Activated T-cell treated with anti-CD3 and anti-CD28 coated beads, Interleukin-2, amount 50 U/mL, for 24 hours (primary cell): ENCODE results near the gene NLGN4Y.

Source experiments
- DNase-seq: peaks from one replicate; pipeline ENCODE4 v3.0.0-alpha.2; 2020
- H3K27ac Mint-ChIP-seq: 2 replicates; pipeline ENCODE4 v1.8.0; 2020; ENCODE audit warnings: mild to moderate bottlenecking, mixed read lengths
- H3K27me3 Mint-ChIP-seq: 2 replicates; pipeline ENCODE4 v1.8.0; 2020; ENCODE audit warnings: mixed read lengths
- H3K36me3 Mint-ChIP-seq: 2 replicates; pipeline ENCODE4 v1.8.0; 2020; ENCODE audit warnings: low read depth, mixed read lengths
- H3K4me1 Mint-ChIP-seq: 2 replicates; pipeline ENCODE4 v1.8.0; 2020; ENCODE audit warnings: low read depth, mixed read lengths
- H3K4me3 Mint-ChIP-seq: 2 replicates; pipeline ENCODE4 v1.8.0; 2020; ENCODE audit warnings: mild to moderate bottlenecking, moderate library complexity, mixed read lengths
- H3K9me3 Mint-ChIP-seq: 2 replicates; pipeline ENCODE4 v1.8.0; 2020; ENCODE audit warnings: mixed read lengths

Gene NLGN4Y

DNA sequence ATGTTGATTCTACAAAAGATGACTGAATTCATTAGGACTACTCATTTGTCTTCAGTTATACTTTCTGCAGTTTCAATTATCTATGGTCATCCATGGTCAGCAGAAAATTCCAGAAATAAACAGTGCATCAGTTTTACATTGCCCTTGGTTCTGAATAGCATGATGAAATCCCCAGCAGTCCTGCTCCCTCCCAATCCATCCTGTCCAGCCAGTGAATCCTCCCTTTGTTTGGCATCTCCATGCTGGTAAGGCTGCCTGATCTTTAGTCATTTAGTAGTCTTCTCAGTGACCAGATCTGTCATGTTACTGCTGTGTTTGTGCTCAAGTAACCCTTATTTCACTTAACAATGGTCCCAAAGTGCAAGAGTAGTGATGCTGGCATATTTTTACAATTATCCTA lies 239.3 kb downstream of the NLGN4Y start:
- no peak for DNase-seq
- Mint-ChIP-seq H3K36me3 (no peaks in the 10 kb centered on the region), H3K27me3 (no peaks in the 10 kb centered on the region), H3K27ac (no peak overlapping the region), H3K4me3 (no peak overlapping the region), H3K4me1 (no peaks in the 10 kb centered on the region), H3K9me3 (no peaks in the 10 kb centered on the region)

DNA sequence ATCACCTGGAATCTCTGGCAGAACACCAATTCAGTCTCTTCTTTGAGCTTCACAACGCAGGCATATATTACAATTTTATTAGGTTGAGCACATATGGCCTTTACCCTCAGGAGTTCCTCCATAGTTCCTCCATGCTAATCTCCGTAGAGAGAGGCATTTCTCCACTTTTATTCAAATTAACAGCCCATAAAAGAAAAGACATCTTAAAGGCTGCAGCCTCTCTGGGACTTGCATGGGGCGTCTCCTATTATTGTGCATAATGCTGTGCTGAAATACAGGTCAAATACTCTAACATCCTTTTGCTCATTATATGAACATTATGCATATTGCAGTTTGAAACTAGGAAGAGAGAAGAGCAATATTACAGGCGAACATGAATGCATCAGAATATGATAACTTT lies 253.9 kb downstream of the NLGN4Y start:
- H3K4me3 Mint-ChIP-seq: no peak overlapping the region
- no peaks in the 10 kb centered on the region for H3K9me3 Mint-ChIP-seq
- H3K36me3 Mint-ChIP-seq: no peaks in the 10 kb centered on the region
- no peak for DNase-seq
- H3K27ac Mint-ChIP-seq: no peak overlapping the region
- H3K4me1 Mint-ChIP-seq: no peaks in the 10 kb centered on the region
- H3K27me3 Mint-ChIP-seq: no peaks in the 10 kb centered on the region

DNA sequence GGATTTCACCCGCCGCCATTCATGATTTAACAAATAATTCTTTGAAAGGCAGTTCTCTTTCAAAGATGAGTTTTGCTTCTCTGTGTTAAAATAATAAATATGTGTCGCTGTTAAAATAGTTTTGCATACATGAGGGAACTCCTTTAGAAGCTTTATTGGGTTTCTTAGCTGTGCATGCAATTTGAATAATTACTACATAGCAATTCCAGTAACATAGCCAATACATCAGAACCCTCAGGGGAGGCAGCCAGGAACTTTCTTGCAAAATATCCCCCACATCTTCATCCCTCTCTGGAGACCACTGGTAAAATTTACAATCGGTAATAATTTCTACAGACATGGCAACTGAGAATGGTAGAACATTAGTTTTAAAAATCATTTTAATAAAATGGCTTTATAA lies 268.8 kb downstream of the NLGN4Y start:
- no peaks in the 10 kb centered on the region for H3K9me3 Mint-ChIP-seq
- no peak overlapping the region for H3K4me3 Mint-ChIP-seq
- H3K36me3 Mint-ChIP-seq: no peaks in the 10 kb centered on the region
- no peaks in the 10 kb centered on the region for H3K4me1 Mint-ChIP-seq
- H3K27me3 Mint-ChIP-seq: no peaks in the 10 kb centered on the region
- H3K27ac Mint-ChIP-seq: no peak overlapping the region
- DNase-seq: no peak

- no peak overlapping the region for H3K27ac Mint-ChIP-seq
- no peaks in the 10 kb centered on the region for H3K27me3 Mint-ChIP-seq
- no peaks in the 10 kb centered on the region for H3K4me1 Mint-ChIP-seq
- no peak for DNase-seq
- no peaks in the 10 kb centered on the region for H3K36me3 Mint-ChIP-seq
- no peak overlapping the region for H3K4me3 Mint-ChIP-seq
- H3K9me3 Mint-ChIP-seq: no peaks in the 10 kb centered on the region
Measured at GRCh38 chrY:14793674-14794073, 269.3 kb downstream of the NLGN4Y start.

DNA sequence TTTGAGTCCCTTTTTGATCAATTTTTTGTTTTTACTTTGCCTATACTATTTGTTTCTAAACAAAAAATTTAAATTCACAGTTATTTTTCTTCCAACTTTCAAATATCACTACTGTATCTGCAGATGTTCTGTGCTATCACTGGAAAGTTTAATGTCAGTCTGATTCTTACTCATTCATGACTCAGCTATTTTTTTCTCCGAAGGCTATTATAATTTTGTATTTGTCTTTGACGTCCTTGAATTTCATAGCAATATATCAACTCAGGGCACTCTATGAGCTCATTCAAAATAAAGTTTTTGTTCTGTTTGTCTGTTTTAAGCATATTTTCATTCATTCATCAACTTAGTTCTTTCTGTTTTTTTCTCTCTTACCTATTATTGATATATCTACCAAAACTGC lies 273.7 kb downstream of the NLGN4Y start:
- no peak overlapping the region for H3K4me3 Mint-ChIP-seq
- no peak overlapping the region for H3K27ac Mint-ChIP-seq
- no peaks in the 10 kb centered on the region for H3K4me1 Mint-ChIP-seq

DNA sequence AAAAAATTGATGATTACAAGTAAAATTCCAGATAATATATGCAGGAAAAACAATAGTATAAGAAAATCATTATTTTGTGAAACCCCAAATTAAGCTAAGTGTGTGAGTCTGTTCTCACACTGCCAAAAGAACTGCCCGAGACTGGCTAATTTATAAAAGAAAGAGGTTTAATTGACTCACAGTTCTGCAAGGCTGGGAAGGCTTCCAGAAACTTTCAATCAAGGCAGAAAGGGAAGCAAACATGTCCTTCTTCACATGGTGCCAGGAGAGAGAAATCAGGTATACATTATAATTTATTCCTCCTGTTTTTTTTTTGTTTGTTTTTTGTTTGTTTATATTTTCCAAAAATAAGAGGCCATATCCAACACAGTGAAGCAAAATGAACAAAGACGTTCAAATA lies 276.8 kb downstream of the NLGN4Y start:
- H3K36me3 Mint-ChIP-seq: no peaks in the 10 kb centered on the region
- no peaks in the 10 kb centered on the region for H3K9me3 Mint-ChIP-seq
- DNase-seq: no peak
- no peaks in the 10 kb centered on the region for H3K4me1 Mint-ChIP-seq
- no peaks in the 10 kb centered on the region for H3K27me3 Mint-ChIP-seq
- no peak overlapping the region for H3K27ac Mint-ChIP-seq
- no peak overlapping the region for H3K4me3 Mint-ChIP-seq

More for the DNA sequence above, 273.7 kb downstream of the NLGN4Y start:
- no peak for DNase-seq
- H3K9me3 Mint-ChIP-seq: no peaks in the 10 kb centered on the region
- H3K27me3 Mint-ChIP-seq: no peaks in the 10 kb centered on the region
- H3K36me3 Mint-ChIP-seq: no peaks in the 10 kb centered on the region

GRCh38 chrY:14802125-14802524 lies 277.8 kb downstream of the NLGN4Y start:
- no peak for DNase-seq
- H3K36me3 Mint-ChIP-seq: no peaks in the 10 kb centered on the region
- no peaks in the 10 kb centered on the region for H3K4me1 Mint-ChIP-seq
- H3K9me3 Mint-ChIP-seq: no peaks in the 10 kb centered on the region
- H3K4me3 Mint-ChIP-seq: no peak overlapping the region
- H3K27ac Mint-ChIP-seq: no peak overlapping the region
- no peaks in the 10 kb centered on the region for H3K27me3 Mint-ChIP-seq

DNA sequence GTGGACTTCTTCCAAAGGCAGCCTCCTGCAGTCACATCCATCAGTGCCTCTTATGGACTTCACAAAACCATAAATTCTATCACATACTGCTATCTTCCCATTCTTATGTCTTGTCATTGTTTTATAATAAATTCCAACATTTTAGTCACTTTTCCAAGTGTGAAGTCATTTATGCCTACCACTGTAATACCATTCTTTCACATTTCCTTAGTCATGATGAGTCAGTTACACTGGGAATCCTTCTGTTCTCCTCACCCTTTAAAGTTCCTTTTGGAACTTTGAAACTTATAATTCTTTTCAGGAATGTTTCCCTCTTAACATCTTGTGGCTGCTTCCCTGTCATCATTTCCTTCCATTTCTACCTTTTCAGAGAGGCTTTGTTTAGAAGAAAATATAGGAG lies 279.7 kb downstream of the NLGN4Y start:
- Mint-ChIP-seq H3K4me3 (no peak overlapping the region), H3K4me1 (no peaks in the 10 kb centered on the region), H3K27me3 (no peaks in the 10 kb centered on the region), H3K36me3 (no peaks in the 10 kb centered on the region), H3K9me3 (no peaks in the 10 kb centered on the region), H3K27ac (no peak overlapping the region)
- DNase-seq: no peak

DNA sequence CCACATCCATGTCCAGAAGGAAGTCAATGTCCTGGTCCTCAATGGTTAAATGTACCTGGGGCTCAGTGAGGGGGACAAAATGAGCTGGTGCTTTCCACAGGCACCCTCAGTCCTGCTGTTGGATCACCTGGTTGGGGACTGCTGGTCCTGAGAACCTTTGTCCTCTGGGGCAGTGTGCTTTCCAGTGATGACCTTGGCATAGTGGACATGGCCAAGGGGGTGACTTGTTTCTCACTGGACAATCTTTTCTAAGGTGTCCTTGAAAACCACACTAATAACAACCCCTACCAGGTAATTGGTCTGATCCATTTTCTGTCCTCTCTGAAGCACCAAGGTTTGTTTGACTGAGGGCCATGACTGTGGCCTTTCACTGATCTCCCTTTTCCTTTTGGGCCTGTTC lies 294.1 kb downstream of the NLGN4Y start:
- H3K27ac Mint-ChIP-seq: no peak overlapping the region
- no peaks in the 10 kb centered on the region for H3K27me3 Mint-ChIP-seq
- H3K4me3 Mint-ChIP-seq: no peak overlapping the region
- no peaks in the 10 kb centered on the region for H3K9me3 Mint-ChIP-seq
- H3K4me1 Mint-ChIP-seq: no peaks in the 10 kb centered on the region
- H3K36me3 Mint-ChIP-seq: no peaks in the 10 kb centered on the region
- DNase-seq: no peak

- Mint-ChIP-seq H3K27ac (no peak overlapping the region), H3K4me1 (no peaks in the 10 kb centered on the region), H3K27me3 (no peaks in the 10 kb centered on the region), H3K36me3 (no peaks in the 10 kb centered on the region), H3K9me3 (no peaks in the 10 kb centered on the region), H3K4me3 (no peak overlapping the region)
- no peak for DNase-seq
Measured at GRCh38 chrY:14822201-14822600, 297.9 kb downstream of the NLGN4Y start.

- Mint-ChIP-seq H3K27me3 (no peaks in the 10 kb centered on the region), H3K4me1 (no peaks in the 10 kb centered on the region), H3K27ac (no peak overlapping the region), H3K36me3 (no peaks in the 10 kb centered on the region), H3K4me3 (no peak overlapping the region), H3K9me3 (no peaks in the 10 kb centered on the region)
- no peak for DNase-seq
Measured at GRCh38 chrY:14822906-14823305, 298.6 kb downstream of the NLGN4Y start.

DNA sequence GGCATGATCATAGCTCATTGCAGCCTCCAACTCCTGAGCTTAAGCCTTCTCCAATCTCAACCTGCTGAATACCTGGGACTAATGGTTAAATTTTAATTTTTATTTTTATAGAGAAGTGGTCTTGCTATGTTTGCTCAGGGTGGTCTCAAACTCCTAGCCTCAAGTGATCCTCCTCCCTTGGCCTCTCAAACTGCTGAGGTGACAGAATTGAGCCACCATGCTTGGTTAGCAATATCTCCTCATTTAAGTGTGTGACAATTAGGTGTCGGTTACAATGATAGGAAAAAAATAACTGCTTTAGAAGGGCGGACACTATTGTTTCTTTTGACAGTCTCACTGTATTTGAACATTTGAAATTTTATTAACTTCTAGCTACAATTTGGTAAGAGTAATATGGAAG lies 300.3 kb downstream of the NLGN4Y start:
- Mint-ChIP-seq H3K36me3 (no peaks in the 10 kb centered on the region), H3K9me3 (no peaks in the 10 kb centered on the region), H3K4me3 (no peak overlapping the region), H3K27me3 (no peaks in the 10 kb centered on the region), H3K4me1 (no peaks in the 10 kb centered on the region), H3K27ac (no peak overlapping the region)
- no peak for DNase-seq

DNA sequence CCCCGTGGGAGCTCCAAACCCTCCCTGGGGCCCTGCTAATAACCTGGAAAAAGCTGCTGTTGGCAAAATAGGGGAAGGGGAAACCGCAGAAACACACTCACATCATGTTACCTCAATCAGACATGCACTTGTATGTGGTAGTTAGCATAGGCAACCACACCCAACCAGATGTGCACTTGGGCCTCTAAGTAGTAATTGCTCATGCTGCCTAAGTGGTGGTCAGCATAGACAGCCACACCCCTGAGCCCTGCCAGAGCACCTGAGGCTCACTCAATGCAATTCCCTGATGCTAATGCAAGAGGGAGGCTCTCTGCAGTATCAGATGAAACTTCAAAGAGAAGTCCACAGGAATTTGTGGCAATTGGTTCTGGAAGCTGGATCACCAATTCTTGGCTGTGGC lies 301.4 kb downstream of the NLGN4Y start:
- Mint-ChIP-seq H3K27me3 (no peaks in the 10 kb centered on the region), H3K4me1 (no peaks in the 10 kb centered on the region), H3K36me3 (no peaks in the 10 kb centered on the region), H3K9me3 (no peaks in the 10 kb centered on the region), H3K4me3 (no peak overlapping the region), H3K27ac (no peak overlapping the region)
- DNase-seq: no peak

DNA sequence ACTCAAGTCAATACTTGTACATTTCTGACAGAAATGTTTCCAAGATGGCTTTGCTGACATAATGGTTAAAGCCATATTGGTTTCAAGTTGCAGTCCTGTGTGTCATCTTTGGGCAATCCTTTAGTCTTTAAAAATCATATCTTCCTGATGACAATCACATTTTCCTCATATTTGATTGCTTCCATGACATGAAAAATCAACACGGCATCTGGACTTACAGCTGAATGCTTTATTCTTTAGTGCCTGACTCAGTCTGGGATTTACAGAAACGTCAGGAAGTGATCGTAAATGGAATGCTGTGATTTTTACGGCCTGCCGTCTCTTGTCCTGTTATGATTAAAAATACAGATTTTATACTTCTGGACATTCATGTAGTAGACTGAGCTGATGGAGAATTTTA lies 304.2 kb downstream of the NLGN4Y start:
- no peaks in the 10 kb centered on the region for H3K4me1 Mint-ChIP-seq
- no peak overlapping the region for H3K27ac Mint-ChIP-seq
- no peaks in the 10 kb centered on the region for H3K9me3 Mint-ChIP-seq
- no peak for DNase-seq
- no peaks in the 10 kb centered on the region for H3K36me3 Mint-ChIP-seq
- H3K4me3 Mint-ChIP-seq: no peak overlapping the region
- H3K27me3 Mint-ChIP-seq: no peaks in the 10 kb centered on the region

GRCh38 chrY:14829366-14829885 lies 305.1 kb downstream of the NLGN4Y start:
- Mint-ChIP-seq H3K4me3 (no peak overlapping the region), H3K4me1 (no peaks in the 10 kb centered on the region), H3K9me3 (no peaks in the 10 kb centered on the region), H3K27me3 (no peaks in the 10 kb centered on the region), H3K27ac (no peak overlapping the region), H3K36me3 (no peaks in the 10 kb centered on the region)
- DNase-seq: no peak
